Measurements from ENCODE around the gene TRIO. TPM values are rescaled to one million over a fixed set of nuclear protein-coding genes. Genes with fewer than 3 reads are reported as not detected.

Gene TRIO
- total and polyA plus RNA-seq, 2 experiments from 2014 or later: 18.5 to 78.2 TPM

DNA sequence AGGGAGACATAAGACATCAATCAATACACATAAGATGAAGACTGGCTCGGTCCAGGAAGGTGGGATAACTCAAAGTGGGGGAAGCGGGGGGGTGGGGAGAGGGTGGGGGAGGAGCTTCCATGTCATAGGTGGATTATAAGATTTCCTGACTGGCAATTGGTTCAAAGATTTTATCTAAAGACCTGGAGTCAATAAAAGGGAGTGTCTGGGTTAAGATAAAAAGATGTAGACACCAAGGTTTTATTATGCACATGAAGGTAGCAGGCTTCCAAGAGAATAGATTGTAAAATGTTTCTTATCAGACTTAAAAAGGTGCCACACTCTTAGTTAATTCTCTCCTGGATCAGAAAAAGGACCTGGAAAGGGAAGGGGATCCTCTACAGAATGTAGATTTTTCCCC, 412.9 kb downstream of the TRIO start:
- no peaks in the 10 kb centered on the region for H3K27me3 ChIP-seq
- WGBS (ENCODE audit: low lambda C conversion rate, missing lambda C conversion rate): 68% methylated on average over 2 of the region's 2 CpGs
- peaks cover 5% of the 10 kb centered on the region for H3K4me1 ChIP-seq (ENCODE audit: insufficient read depth)
- H3K9me2 ChIP-seq (replicated peaks; ENCODE audit: insufficient read depth): no peaks in the 10 kb centered on the region
- no peaks in the 10 kb centered on the region for H4K20me1 ChIP-seq (ENCODE audit: insufficient read depth, poor library complexity, severe bottlenecking)
- no peak for DNase-seq (ENCODE audit: low spot score)
- TF ChIP-seq EZH2 (IDR thresholded peaks at IDR 0.05; ENCODE audit: borderline replicate concordance) (no peak), EZH2phosphoT487 (IDR thresholded peaks at IDR 0.05; ENCODE audit: low read depth, severe bottlenecking, unreplicated experiment) (no peak)
- TF ChIP-seq, protein P1, sequence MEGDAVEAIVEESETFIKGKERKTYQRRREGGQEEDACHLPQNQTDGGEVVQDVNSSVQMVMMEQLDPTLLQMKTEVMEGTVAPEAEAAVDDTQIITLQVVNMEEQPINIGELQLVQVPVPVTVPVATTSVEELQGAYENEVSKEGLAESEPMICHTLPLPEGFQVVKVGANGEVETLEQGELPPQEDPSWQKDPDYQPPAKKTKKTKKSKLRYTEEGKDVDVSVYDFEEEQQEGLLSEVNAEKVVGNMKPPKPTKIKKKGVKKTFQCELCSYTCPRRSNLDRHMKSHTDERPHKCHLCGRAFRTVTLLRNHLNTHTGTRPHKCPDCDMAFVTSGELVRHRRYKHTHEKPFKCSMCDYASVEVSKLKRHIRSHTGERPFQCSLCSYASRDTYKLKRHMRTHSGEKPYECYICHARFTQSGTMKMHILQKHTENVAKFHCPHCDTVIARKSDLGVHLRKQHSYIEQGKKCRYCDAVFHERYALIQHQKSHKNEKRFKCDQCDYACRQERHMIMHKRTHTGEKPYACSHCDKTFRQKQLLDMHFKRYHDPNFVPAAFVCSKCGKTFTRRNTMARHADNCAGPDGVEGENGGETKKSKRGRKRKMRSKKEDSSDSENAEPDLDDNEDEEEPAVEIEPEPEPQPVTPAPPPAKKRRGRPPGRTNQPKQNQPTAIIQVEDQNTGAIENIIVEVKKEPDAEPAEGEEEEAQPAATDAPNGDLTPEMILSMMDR (IDR thresholded peaks at IDR 0.05; ENCODE audit: poor library complexity): no peak
- H3K4me2 ChIP-seq: no peak overlapping the region
- H3K4me3 ChIP-seq: no peak overlapping the region
- no peaks in the 10 kb centered on the region for H3K36me3 ChIP-seq (replicated peaks; ENCODE audit: insufficient read depth, low read depth)
- H3K27ac ChIP-seq: peak overlapping the region; percentile 61
- no peaks in the 10 kb centered on the region for H3K79me2 ChIP-seq
- no peaks in the 10 kb centered on the region for H3K9me3 ChIP-seq (ENCODE audit: low read depth)
- H2AFZ ChIP-seq: no peak overlapping the region

DNA sequence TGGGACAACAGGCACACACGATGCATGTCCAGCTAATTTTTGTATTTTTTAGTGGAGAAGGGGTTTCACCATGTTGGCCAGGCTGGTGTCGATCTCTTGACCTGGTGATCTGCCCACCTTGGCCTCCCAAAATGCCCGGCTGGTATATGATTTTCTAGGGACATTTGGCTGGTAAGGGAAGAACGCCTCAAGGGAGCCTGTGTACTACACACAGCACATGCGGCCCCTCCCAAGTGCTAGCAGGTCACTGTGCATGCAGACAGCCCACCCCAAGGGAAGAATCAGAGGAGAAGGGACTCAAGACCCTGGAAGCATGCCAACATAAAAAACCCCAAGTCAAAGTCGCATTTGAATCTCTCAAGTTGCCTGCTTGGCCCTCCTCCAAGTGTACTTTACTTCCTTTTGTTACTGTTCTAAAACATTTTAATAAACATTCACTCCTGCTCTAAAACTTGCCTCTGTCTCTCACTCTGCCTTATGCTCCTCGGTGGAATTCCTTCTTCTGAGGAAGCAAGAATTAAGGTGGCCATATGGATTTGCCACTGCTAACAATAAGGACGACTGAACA, 414.1 kb downstream of the TRIO start:
- peaks cover 5% of the 10 kb centered on the region for H3K4me1 ChIP-seq (ENCODE audit: insufficient read depth)
- no peak overlapping the region for H2AFZ ChIP-seq
- peak overlapping the region; percentile 11 for H3K4me2 ChIP-seq
- H3K36me3 ChIP-seq (replicated peaks; ENCODE audit: insufficient read depth, low read depth): no peaks in the 10 kb centered on the region
- no peak for TF ChIP-seq EZH2 (IDR thresholded peaks at IDR 0.05; ENCODE audit: borderline replicate concordance)
- no peak for TF ChIP-seq EZH2phosphoT487 (IDR thresholded peaks at IDR 0.05; ENCODE audit: low read depth, severe bottlenecking, unreplicated experiment)
- TF ChIP-seq, protein P1 (IDR thresholded peaks at IDR 0.05; ENCODE audit: poor library complexity): no peak
- peak; percentile 48 for DNase-seq (ENCODE audit: low spot score)
- no peak overlapping the region for H3K4me3 ChIP-seq
- H3K9me2 ChIP-seq (replicated peaks; ENCODE audit: insufficient read depth): no peaks in the 10 kb centered on the region
- H4K20me1 ChIP-seq (ENCODE audit: insufficient read depth, poor library complexity, severe bottlenecking): no peaks in the 10 kb centered on the region
- H3K9me3 ChIP-seq (ENCODE audit: low read depth): no peaks in the 10 kb centered on the region
- H3K27ac ChIP-seq: peak overlapping the region; percentile 33
- 63% methylated on average over 8 of the region's 8 CpGs for WGBS (ENCODE audit: low lambda C conversion rate, missing lambda C conversion rate)
- no peaks in the 10 kb centered on the region for H3K27me3 ChIP-seq
- no peaks in the 10 kb centered on the region for H3K79me2 ChIP-seq

DNA sequence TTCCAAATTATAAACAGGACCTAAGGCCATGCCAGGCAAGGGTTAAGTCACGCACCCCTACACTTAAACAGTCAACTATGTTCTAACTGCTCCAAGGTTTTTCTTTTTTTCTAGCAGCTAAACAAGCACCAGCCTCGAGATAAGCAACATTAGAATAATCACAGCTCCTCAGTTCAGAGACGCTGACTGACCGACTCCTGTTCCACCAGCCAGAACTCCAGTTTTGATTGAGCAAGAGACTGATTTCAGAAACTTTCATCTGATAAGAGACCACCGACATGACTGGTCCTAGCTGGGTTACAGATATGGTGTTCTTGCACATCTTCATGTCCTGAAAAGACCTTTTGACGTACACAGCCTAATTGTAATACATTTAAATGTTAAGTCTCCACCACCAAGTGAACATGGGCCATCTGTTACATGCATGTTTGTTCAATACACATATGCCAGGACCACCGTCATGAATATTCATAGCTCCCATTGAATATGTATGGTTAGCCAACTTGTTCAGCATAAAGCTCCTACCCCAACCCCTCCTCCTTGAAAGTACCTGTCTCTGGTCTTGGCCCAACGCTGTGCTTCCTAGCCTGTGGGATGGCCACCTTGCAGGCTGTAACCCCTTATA, 414.8 kb downstream of the TRIO start:
- no peaks in the 10 kb centered on the region for H3K9me3 ChIP-seq (ENCODE audit: low read depth)
- peaks cover 5% of the 10 kb centered on the region for H3K4me1 ChIP-seq (ENCODE audit: insufficient read depth)
- no peak overlapping the region for H2AFZ ChIP-seq
- H3K79me2 ChIP-seq: no peaks in the 10 kb centered on the region
- no peak for TF ChIP-seq EZH2 (IDR thresholded peaks at IDR 0.05; ENCODE audit: borderline replicate concordance)
- TF ChIP-seq, protein P1 (IDR thresholded peaks at IDR 0.05; ENCODE audit: poor library complexity): no peak
- no peak for TF ChIP-seq EZH2phosphoT487 (IDR thresholded peaks at IDR 0.05; ENCODE audit: low read depth, severe bottlenecking, unreplicated experiment)
- DNase-seq (ENCODE audit: low spot score): peak; percentile 44
- H3K4me2 ChIP-seq: peak overlapping the region; percentile 11
- no peaks in the 10 kb centered on the region for H4K20me1 ChIP-seq (ENCODE audit: insufficient read depth, poor library complexity, severe bottlenecking)
- WGBS (ENCODE audit: low lambda C conversion rate, missing lambda C conversion rate): 39% methylated on average over 8 of the region's 8 CpGs
- H3K4me3 ChIP-seq: no peak overlapping the region
- H3K27ac ChIP-seq: peak overlapping the region; percentile 33
- H3K36me3 ChIP-seq (replicated peaks; ENCODE audit: insufficient read depth, low read depth): no peaks in the 10 kb centered on the region
- H3K9me2 ChIP-seq (replicated peaks; ENCODE audit: insufficient read depth): no peaks in the 10 kb centered on the region
- H3K27me3 ChIP-seq: no peaks in the 10 kb centered on the region

Other genes starting within 250 kb of the TRIO start
- 0.40 and 0.72 TPM in 2 replicates for gene DNAH5, start 198.7 kb upstream of the TRIO start, total RNA-seq
- 0.17 and 0.64 TPM in 2 replicates for gene DNAH5, start 198.7 kb upstream of the TRIO start, polyA plus RNA-seq